Thyroid gland (tissue), 4 donors: ENCODE measurements around the gene LMO2. TPM values are rescaled to one million over a fixed set of nuclear protein-coding genes. Genes with fewer than 3 reads are reported as not detected.

Source experiments
- DNase-seq, 2 donors: peaks; one replicate each; pipeline ENCODE4 v3.0.0-alpha.2; 2019
- H3K27ac ChIP-seq, 3 donors: fragments of 200-600 bp; sonication (generic); 1 replicate in 2 of 3; 2 replicates in 1 of 3; pipeline ENCODE4 v1.5.1; 2016 to 2019; ENCODE audit warnings: mild to moderate bottlenecking in 1 of 3, moderate library complexity in 1 of 3
- H3K27me3 ChIP-seq: fragments of 200-600 bp; sonication (generic); one replicate; pipeline ENCODE4 v1.5.1; 2019
- H3K36me3 ChIP-seq, 2 donors: fragments of 200-600 bp; sonication (generic); one replicate each; pipeline ENCODE4 v1.5.1; 2016 to 2019
- H3K4me1 ChIP-seq, 2 donors: fragments of 200-600 bp; sonication (generic); one replicate each; pipeline ENCODE4 v1.5.1; 2017 to 2019
- H3K4me3 ChIP-seq, 3 donors: fragments of 200-600 bp; sonication (generic); replicated peaks in 1 of 3; 1 replicate in 2 of 3; 2 replicates in 1 of 3; pipeline ENCODE4 v1.5.1; 2016; ENCODE audit warnings: mild to moderate bottlenecking in 1 of 3
- H3K9me3 ChIP-seq: fragments of 200-600 bp; sonication (generic); one replicate; pipeline ENCODE4 v1.5.1; 2017
- POLR2A ChIP-seq, 2 donors: fragments of 450-650 bp; IDR thresholded peaks; one replicate each; pipeline ENCODE4 v1.6.1; 2017; ENCODE audit warnings: antibody characterized with exemption in 2 of 2, mild to moderate bottlenecking in 2 of 2, moderate library complexity in 1 of 2
- WGBS, 2 donors: methylation state at CpG; one replicate each; pipeline ENCODE4 v1.1.5; 2017; 5-methylcytosine and 5-hydroxymethylcytosine counted together
- intact Hi-C: fragments of 100-400 bp; cut with DNase I; formaldehyde crosslinking; loops from one replicate; pipeline ENCODE4 v1.15.1; 2023
- total RNA-seq, 4 donors: library from RNA; depleted of rRNA; stranded (reverse); fragments of >200 nt; gene quantifications; one replicate each; pipeline ENCODE4 v1.2.3, GENCODE V29; 2016
- TF ChIP-seq, protein P1 (sequence below), 6 experiments: fragments of 200-600 bp in 3 of 6; fragments of 450-650 bp in 3 of 6; sonication (generic) in 3 of 6; IDR thresholded peaks; one replicate each; pipeline ENCODE4 v1.5.1; 2016 to 2019; ENCODE audit warnings: antibody characterized with exemption in 6 of 6, mild to moderate bottlenecking in 2 of 6, inconsistent platforms in 1 of 6, moderate library complexity in 1 of 6

The LMO2 gene
- total RNA-seq, 4 donors from 2014 or later = 20.7 to 51.5 (median 40.3) TPM

DNA sequence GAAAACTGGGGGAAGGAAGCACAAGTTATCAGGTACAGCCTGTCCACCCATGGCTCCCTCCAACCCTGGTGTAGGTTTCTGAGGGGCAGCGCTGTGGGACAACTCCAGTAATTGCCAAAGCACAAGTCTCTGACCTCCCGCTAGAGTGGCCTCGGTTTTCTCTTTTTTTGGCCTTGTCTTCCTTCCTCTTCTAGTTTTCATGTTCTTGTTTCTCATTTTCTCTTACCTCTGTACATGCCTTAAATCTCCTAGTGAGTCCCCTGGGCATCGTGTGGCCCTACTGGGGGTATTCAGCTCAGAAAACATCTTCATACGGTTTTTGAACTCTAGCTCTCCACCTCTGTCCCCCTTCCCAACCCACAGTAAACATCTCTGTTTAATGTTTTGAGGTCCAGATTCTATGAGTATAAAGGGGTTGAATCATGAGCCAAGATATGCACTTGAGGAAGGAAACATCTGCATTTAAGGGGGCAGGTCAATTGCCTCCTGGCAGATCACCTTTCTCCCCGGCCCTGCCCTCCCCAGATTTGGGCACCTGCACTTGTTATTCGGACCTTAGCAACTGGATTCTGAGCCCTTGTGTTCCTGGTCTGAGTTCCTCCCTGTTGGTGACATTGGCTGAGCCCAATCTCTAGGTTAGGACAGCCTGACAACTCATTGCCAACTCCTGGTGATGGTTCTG is 8.4 kb upstream of the LMO2 start:
- WGBS, 2 donors = 87 to 88% methylated on average over 7 of the region's 7 CpGs
- intact Hi-C loops = no loop called here
- no peaks in the 10 kb centered on the region for H3K27me3 ChIP-seq
- no peak for TF ChIP-seq POLR2A (IDR thresholded peaks at IDR 0.05)
- TF ChIP-seq, protein P1, sequence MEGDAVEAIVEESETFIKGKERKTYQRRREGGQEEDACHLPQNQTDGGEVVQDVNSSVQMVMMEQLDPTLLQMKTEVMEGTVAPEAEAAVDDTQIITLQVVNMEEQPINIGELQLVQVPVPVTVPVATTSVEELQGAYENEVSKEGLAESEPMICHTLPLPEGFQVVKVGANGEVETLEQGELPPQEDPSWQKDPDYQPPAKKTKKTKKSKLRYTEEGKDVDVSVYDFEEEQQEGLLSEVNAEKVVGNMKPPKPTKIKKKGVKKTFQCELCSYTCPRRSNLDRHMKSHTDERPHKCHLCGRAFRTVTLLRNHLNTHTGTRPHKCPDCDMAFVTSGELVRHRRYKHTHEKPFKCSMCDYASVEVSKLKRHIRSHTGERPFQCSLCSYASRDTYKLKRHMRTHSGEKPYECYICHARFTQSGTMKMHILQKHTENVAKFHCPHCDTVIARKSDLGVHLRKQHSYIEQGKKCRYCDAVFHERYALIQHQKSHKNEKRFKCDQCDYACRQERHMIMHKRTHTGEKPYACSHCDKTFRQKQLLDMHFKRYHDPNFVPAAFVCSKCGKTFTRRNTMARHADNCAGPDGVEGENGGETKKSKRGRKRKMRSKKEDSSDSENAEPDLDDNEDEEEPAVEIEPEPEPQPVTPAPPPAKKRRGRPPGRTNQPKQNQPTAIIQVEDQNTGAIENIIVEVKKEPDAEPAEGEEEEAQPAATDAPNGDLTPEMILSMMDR (IDR thresholded peaks at IDR 0.05) = no peak
- H3K9me3 ChIP-seq = no peaks in the 10 kb centered on the region
- DNase-seq = no peak
- H3K4me3 ChIP-seq = no peak overlapping the region
- no peaks in the 10 kb centered on the region for H3K36me3 ChIP-seq
- H3K4me1 ChIP-seq = peaks cover 7% of the 10 kb centered on the region in 2 donors
- H3K27ac ChIP-seq = peak overlapping the region in 1 of 3 donors; percentile 43

DNA sequence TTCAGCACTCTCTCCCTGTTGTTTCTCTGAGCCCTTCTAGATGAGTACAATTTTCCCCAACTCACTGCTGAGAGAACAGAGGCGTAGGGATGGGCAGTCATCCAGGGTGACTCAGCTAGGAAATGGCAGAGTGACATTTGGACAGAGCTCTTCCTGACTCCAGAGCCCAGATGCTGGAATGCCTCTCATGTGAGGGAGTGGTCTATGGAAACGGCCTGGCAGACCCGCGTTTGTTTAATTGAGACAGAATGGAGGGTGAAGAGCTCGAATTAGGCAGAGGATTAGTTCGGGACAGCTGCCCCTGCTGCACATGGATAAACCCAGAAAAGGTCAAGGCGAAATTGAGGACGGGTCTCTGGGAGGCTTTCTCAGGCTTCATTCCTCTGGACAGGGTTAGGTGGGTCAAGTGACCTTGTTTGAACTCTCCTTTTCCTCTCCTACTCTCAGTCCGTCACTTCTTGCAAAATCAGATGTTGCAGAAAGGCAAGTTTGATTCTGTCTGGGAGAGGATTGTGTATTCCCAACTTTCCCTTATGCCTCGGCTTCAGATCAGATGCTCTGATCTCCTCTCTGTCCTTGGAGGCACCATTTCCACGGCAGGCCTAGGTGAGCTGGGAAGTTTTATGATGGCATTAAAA is 7.6 kb upstream of the LMO2 start:
- Histone ChIP-seq H3K27ac (peak overlapping the region in 2 of 3 donors; percentile 5 to 69), H3K36me3 (no peaks in the 10 kb centered on the region), H3K4me3 (no peak overlapping the region), H3K27me3 (no peaks in the 10 kb centered on the region), H3K4me1 (peaks cover 7% of the 10 kb centered on the region in 2 donors), H3K9me3 (no peaks in the 10 kb centered on the region)
- intact Hi-C loops = no loop called here
- 37% methylated on average over 11 of the region's 11 CpGs for WGBS, 2 donors
- peak; percentile 65 to 72 for DNase-seq
- TF ChIP-seq, protein P1 (IDR thresholded peaks at IDR 0.05) = no peak
- TF ChIP-seq POLR2A (IDR thresholded peaks at IDR 0.05) = no peak

DNA sequence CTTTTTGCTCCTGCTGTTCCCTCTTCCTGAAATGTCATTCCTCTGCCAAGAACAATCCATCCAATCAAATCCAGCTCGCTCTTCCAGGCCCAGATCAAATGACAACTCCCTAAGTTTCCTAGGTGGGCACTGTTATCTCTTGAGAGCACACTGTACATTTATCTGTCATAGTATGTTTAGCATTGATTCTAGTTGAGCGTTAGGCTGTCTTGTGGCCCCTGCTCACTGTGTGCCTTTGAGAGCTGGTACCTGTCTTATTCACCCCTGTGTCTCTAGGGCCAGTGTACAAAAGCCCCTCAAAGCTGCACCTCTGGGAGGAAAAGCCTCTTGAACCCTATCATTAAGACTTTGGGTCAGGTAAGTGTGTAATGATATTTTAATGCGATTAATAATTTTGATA is 7.1 kb upstream of the LMO2 start:
- DNase-seq = no peak
- intact Hi-C loops = no loop called here
- Histone ChIP-seq H3K9me3 (no peaks in the 10 kb centered on the region), H3K36me3 (no peaks in the 10 kb centered on the region), H3K4me1 (peaks cover 7% of the 10 kb centered on the region in 2 donors), H3K4me3 (no peak overlapping the region), H3K27ac (peak overlapping the region in 2 of 3 donors; percentile 15 to 69), H3K27me3 (no peaks in the 10 kb centered on the region)
- 76 to 80% methylated on average over 3 of the region's 3 CpGs for WGBS, 2 donors
- TF ChIP-seq, protein P1 (IDR thresholded peaks at IDR 0.05) = no peak
- TF ChIP-seq POLR2A (IDR thresholded peaks at IDR 0.05) = no peak

DNA sequence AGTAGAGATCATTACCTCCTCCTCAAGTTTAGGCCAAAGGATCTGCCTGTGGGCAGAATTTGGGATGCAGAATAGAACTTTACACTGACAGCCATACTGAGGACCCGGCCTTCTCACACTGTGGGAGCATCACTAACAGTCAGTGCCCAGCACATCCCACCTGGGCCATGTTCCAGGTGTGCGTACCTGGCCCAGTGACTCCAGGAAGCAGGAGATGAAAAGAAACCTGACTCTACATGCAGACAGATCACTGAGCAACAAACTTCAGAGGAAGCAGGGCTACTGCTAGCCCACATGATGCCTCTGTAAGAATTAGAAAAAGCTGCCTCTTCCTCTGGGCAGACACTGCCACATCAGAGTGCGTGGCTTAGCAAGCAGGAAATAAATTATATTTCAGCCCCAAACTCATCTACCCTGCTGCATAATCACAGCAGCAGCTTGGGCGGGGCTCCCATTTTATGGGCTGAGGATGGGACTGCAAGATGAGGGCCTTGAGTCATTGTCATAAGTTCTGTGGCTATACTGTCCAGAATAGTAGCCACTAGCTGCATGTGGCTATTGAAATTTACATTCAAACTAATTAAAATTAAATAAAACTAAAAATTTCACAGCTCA is 6.0 kb upstream of the LMO2 start:
- intact Hi-C loops = no loop called here
- Histone ChIP-seq H3K4me1 (peaks cover 7% of the 10 kb centered on the region in 2 donors), H3K36me3 (no peaks in the 10 kb centered on the region), H3K9me3 (no peaks in the 10 kb centered on the region), H3K27ac (no peak overlapping the region), H3K4me3 (no peak overlapping the region), H3K27me3 (no peaks in the 10 kb centered on the region)
- 84 to 92% methylated on average over 4 of the region's 4 CpGs for WGBS, 2 donors
- TF ChIP-seq POLR2A (IDR thresholded peaks at IDR 0.05) = no peak
- TF ChIP-seq, protein P1 (IDR thresholded peaks at IDR 0.05) = no peak
- no peak for DNase-seq

DNA sequence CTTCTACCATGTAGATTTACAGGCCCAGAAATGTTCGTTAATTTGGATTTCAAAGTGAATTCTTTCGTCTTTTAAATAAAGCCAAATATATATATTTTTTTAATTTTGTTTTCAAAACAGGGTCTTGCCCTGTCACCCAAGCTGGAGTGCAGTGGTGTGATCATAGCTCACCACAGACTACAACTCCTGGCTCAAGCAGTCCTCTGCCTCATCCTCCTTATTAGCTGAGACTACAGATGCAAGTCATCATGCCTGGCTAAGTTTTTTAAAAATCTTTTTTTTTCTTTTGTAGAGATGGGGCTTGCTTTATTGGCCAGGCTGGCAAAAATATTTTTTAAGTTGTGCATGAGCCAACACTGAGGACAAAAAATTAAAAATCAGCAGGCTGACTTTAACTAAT is 5.0 kb upstream of the LMO2 start:
- Histone ChIP-seq H3K27me3 (no peaks in the 10 kb centered on the region), H3K4me1 (peaks cover 7% of the 10 kb centered on the region in 2 donors), H3K36me3 (no peaks in the 10 kb centered on the region), H3K27ac (no peak overlapping the region), H3K4me3 (no peak overlapping the region), H3K9me3 (no peaks in the 10 kb centered on the region)
- 92 to 95% methylated on average over 2 of the region's 2 CpGs for WGBS, 2 donors
- DNase-seq = no peak
- intact Hi-C loops = no loop called here
- TF ChIP-seq POLR2A (IDR thresholded peaks at IDR 0.05) = no peak
- TF ChIP-seq, protein P1 (IDR thresholded peaks at IDR 0.05) = no peak
